GM19035 (cell line): ENCODE results near the gene SPATA7.

ENCODE experiments used
- ATAC-seq: cut with Tn5 transposase; IDR thresholded peaks from one replicate; pipeline ENCODE4 v1.9.1; 2021; ENCODE audit not compliant: unreplicated experiment

The SPATA7 gene

GRCh38 chr14:88479574-88479987, 94.1 kb downstream of the SPATA7 start:
- ATAC-seq: no peak

GRCh38 chr14:88481059-88481458, 95.6 kb downstream of the SPATA7 start:
- no peak for ATAC-seq

- no peak for ATAC-seq
Observed at GRCh38 chr14:88481794-88482193, 96.3 kb downstream of the SPATA7 start.

- no peak for ATAC-seq
Observed at GRCh38 chr14:88482524-88482923, 97.1 kb downstream of the SPATA7 start.
